AG10803 (cell line): Measurements from ENCODE around the gene USH1C.

Experiments used
- DNase-seq: peaks from one replicate; pipeline ENCODE4 v3.0.0; 2010; ENCODE audit warnings: low read depth
- H3K4me3 ChIP-seq: 2 replicates; pipeline ENCODE4 v1.5.1; 2011; ENCODE audit warnings: mild to moderate bottlenecking, low read length, control low read depth
- TF ChIP-seq, protein P1 (sequence below): conservative IDR thresholded peaks from 2 replicates; pipeline ENCODE4 v1.5.1; 2011; ENCODE audit warnings: mild to moderate bottlenecking, low read length, control low read depth, inconsistent platforms

USH1C gene

DNA sequence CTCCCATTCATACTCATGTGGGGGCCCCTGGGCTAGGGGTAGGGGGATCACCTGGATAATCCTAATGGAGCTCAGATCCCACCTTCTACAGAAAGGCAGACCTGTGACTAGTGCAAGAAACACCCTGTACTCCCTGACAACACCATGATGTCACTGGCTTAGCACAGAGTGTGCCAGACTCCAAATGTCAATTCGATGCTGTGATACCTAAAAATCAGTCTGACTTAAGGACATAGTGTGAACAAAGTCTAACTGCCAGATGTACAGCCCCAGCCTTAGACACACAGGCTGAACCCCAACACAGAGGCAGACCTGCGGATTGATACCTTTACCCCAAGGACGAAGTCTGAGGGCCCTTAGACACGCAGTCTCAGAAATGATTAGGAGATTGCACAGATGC, 76.1 kb downstream of the USH1C start:
- DNase-seq = no peak
- H3K4me3 ChIP-seq = no peak overlapping the region
- TF ChIP-seq, protein P1, sequence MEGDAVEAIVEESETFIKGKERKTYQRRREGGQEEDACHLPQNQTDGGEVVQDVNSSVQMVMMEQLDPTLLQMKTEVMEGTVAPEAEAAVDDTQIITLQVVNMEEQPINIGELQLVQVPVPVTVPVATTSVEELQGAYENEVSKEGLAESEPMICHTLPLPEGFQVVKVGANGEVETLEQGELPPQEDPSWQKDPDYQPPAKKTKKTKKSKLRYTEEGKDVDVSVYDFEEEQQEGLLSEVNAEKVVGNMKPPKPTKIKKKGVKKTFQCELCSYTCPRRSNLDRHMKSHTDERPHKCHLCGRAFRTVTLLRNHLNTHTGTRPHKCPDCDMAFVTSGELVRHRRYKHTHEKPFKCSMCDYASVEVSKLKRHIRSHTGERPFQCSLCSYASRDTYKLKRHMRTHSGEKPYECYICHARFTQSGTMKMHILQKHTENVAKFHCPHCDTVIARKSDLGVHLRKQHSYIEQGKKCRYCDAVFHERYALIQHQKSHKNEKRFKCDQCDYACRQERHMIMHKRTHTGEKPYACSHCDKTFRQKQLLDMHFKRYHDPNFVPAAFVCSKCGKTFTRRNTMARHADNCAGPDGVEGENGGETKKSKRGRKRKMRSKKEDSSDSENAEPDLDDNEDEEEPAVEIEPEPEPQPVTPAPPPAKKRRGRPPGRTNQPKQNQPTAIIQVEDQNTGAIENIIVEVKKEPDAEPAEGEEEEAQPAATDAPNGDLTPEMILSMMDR = no peak

- H3K4me3 ChIP-seq = no peak overlapping the region
- TF ChIP-seq, protein P1 = no peak
- DNase-seq = no peak
These were observed 80.6 kb downstream of the USH1C start for GRCh38 chr11:17463546-17464174.

GRCh38 chr11:17462940-17463339, 81.3 kb downstream of the USH1C start:
- TF ChIP-seq, protein P1 = no peak
- no peak overlapping the region for H3K4me3 ChIP-seq
- no peak for DNase-seq

DNA sequence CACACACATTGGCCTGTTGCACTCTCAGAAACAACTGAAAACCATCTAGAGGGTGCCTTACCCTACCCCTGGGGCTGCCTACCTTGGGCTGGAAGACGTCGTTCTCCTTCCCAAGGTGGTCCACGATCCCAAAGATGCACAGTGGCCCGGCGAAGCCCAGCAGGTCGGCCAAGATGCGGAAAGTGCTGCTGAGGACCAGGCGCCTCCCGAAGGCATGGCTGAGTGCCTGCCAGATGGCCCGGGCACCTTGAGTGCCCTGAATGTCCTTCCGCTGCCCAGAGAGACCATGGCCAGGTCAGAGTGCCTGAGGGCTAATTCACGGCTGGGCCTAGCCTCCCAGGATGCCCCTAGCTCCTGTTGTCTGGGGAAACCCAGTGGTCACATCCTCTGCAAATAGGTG, 83.8 kb downstream of the USH1C start:
- TF ChIP-seq, protein P1 = no peak
- no peak overlapping the region for H3K4me3 ChIP-seq
- DNase-seq = no peak

DNA sequence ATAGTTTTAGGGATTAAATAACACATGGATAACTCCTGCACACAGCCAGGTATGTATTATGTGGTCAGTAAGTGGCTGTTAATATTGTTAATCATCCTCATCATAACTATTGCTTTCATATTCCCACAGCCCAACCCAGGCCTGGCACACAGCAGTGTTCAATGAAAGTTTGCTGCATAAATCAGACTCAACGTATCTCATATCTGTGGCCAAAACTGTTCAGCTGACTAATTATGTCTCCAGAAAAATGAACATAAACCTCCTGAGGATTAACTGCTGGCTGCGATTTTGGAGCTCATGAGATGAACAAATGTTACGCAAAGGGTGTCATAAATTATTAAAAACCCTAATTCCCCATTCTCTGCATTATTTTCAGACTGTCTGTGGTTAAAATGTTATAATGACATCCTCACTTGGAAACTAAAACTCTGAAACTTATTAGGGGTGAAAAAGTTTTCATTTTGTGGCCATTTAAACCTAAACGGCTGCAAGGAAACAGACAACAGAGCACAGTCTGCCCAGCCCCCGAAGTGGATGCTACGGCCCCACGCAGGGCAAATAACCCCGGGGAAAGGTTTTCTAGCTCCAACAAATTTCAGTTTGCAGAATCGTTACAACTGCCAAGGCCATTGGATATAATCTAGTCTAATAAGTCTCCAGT, 84.8 kb downstream of the USH1C start:
- TF ChIP-seq, protein P1 = no peak
- peak; percentile 67 for DNase-seq
- no peak overlapping the region for H3K4me3 ChIP-seq

GRCh38 chr11:17458268-17458667, 85.9 kb downstream of the USH1C start:
- TF ChIP-seq, protein P1 = no peak

More at GRCh38 chr11:17458268-17458667, 85.9 kb downstream of the USH1C start:
- no peak overlapping the region for H3K4me3 ChIP-seq
- DNase-seq = no peak
